ENCODE results near the gene ASTN2. TPM values are rescaled to one million over a fixed set of nuclear protein-coding genes. Genes with fewer than 3 reads are reported as not detected.

ASTN2 gene
- total and polyA plus RNA-seq, 10 of the 15 experiments (the other 5 are each of a cell fraction or from before 2014, with no cell fraction given), result 1.4 to 15.7 (median 7.0) TPM

DNA sequence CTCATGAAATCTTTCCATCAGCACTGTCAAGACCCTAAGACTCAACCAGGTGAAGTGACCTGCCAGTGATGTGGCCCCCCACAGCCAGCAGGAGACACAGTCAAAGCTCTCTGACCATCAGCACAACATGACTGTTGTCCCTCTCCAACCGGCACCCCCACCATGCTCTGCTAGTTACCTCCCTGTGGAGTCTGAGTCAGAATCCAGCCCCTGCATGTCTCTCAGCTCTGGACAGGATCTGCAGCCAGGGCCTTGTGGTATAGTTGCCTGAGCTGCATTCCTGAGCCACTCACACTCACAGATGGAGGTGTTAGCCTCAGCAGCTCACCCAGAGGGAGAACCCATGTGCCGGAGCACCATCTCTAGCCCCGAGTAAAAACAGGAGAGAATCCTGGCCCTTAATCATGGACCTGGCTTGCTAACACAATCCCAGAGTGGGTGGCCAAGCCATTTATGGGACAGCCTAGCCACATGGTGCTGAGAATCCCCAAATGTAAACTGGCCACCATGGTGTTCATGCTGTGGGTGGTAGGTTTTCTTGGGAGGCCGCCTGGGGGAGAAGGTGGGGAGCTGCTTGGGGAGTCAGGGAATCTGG, 1023.5 kb downstream of the ASTN2 start:
- no peak overlapping the region; the same call in 1 of the 2 replicates for H2AFZ ChIP-seq (ENCODE audit: control insufficient read depth, low read depth, low read length)
- ATAC-seq (peak; percentile 15; the same call in 1 of the 3 replicates), DNase-seq (ENCODE audit: low read depth, low spot score) (no peak), FAIRE-seq (no peak)
- H3K4me1 ChIP-seq (ENCODE audit: control insufficient read depth, insufficient read depth, low read length), result peaks cover 9% of the 10 kb centered on the region
- no peak overlapping the region for H3K4me3 ChIP-seq
- ChIA-PET RAD21 (ENCODE audit: unreplicated experiment) (no interaction called here), POLR2A (no interaction called here), SMC1A (ENCODE audit: uncharacterized antibody, unreplicated experiment) (no interaction called here), CTCF (interaction anchor here (2.1 kb wide), 1 partner anchor 20 kb away, joined by 5 read pairs; no protein-coding TSS in a partner anchor)
- H3K27me3 ChIP-seq (replicated peaks in 1 of 2; ENCODE audit: control insufficient read depth in 2 of 2, insufficient read depth in 2 of 2, low read length in 1 of 2), result no peaks in the 10 kb centered on the region
- in situ Hi-C loops (cut with MboI), result no loop called here
- no peaks in the 10 kb centered on the region for H3K36me3 ChIP-seq (ENCODE audit: control insufficient read depth in 2 of 2, insufficient read depth in 2 of 2, low read length in 1 of 2)
- BruUV-seq (replicated peaks), result no TSS peak
- no peaks in the 10 kb centered on the region for H3K9me3 ChIP-seq (replicated peaks; ENCODE audit: control insufficient read depth, insufficient read depth, low read length)
- H3K4me2 ChIP-seq (ENCODE audit: control insufficient read depth, insufficient read depth), result no peak overlapping the region
- TF ChIP-seq, protein P1, sequence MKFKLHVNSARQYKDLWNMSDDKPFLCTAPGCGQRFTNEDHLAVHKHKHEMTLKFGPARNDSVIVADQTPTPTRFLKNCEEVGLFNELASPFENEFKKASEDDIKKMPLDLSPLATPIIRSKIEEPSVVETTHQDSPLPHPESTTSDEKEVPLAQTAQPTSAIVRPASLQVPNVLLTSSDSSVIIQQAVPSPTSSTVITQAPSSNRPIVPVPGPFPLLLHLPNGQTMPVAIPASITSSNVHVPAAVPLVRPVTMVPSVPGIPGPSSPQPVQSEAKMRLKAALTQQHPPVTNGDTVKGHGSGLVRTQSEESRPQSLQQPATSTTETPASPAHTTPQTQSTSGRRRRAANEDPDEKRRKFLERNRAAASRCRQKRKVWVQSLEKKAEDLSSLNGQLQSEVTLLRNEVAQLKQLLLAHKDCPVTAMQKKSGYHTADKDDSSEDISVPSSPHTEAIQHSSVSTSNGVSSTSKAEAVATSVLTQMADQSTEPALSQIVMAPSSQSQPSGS (IDR thresholded peaks at IDR 0.05; ENCODE audit: low read length), result no peak
- H3K27ac ChIP-seq (ENCODE audit: control insufficient read depth, insufficient read depth), result no peak overlapping the region
- WGBS (ENCODE audit: insufficient coverage, insufficient replicate concordance, low lambda C conversion rate, missing lambda C conversion rate), result 72% methylated on average over 4 of the region's 4 CpGs
- no peak overlapping the region for H3K9ac ChIP-seq (ENCODE audit: control insufficient read depth, insufficient read depth, low read length)
- no peaks in the 10 kb centered on the region for H4K20me1 ChIP-seq (ENCODE audit: control insufficient read depth, insufficient read depth)
- intact Hi-C loops (cut with micrococcal nuclease; ENCODE audit: unreplicated experiment), result no loop called here
- no peaks in the 10 kb centered on the region for H3K79me2 ChIP-seq (ENCODE audit: control insufficient read depth, insufficient read depth, low read length)

DNA sequence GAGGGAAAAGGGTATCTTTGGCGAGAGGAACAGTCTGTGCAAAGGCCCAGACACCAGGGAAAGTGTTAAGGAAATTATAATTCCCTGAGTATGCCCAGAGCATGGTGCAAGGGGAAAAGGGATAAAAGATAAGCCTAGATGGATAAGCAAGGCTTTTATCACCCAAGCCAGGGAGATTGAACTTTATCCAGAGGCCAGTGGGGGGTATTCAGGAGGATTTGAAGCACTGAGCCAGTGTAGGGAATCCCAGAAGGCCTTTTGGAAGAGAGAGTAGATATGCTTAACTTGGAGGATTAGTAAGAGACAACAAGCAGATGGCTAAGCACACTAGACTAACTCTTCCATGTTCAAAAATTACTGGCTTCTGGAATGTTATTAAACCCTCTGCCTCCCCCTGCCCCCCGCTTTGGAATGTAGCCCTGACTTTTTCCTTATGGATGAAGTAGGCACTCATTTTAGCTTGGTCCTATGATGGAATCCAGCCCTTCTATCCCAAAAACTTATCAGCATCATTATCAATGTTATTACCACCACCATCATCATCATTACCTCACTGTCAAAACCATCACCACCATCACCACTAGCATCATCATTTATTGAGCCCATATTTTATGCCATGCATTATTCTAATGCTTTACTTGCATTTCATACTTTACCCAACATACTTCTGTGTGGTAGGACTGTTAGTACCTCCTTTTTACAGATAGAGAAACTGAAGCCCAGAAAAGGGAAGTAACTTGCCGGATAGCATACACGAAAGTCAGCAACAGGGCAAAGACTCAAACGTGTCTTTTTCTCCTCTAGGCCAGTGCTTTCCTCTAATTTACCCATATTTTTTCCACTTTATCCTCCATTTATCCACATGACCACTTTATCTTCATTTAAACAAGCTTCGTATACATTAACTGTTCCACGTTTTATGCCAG, 1024.3 kb downstream of the ASTN2 start:
- in situ Hi-C loops (cut with MboI), result no loop called here
- Histone ChIP-seq H3K79me2 (ENCODE audit: control insufficient read depth, insufficient read depth, low read length) (no peaks in the 10 kb centered on the region), H3K36me3 (ENCODE audit: control insufficient read depth in 2 of 2, insufficient read depth in 2 of 2, low read length in 1 of 2) (no peaks in the 10 kb centered on the region), H3K4me1 (ENCODE audit: control insufficient read depth, insufficient read depth, low read length) (peaks cover 9% of the 10 kb centered on the region), H2AFZ (ENCODE audit: control insufficient read depth, low read depth, low read length) (no peak overlapping the region; the same call in 1 of the 2 replicates), H3K27ac (ENCODE audit: control insufficient read depth, insufficient read depth) (no peak overlapping the region), H3K4me2 (ENCODE audit: control insufficient read depth, insufficient read depth) (no peak overlapping the region), H4K20me1 (ENCODE audit: control insufficient read depth, insufficient read depth) (no peaks in the 10 kb centered on the region), H3K4me3 (no peak overlapping the region), H3K9ac (ENCODE audit: control insufficient read depth, insufficient read depth, low read length) (no peak overlapping the region), H3K27me3 (replicated peaks in 1 of 2; ENCODE audit: control insufficient read depth in 2 of 2, insufficient read depth in 2 of 2, low read length in 1 of 2) (no peaks in the 10 kb centered on the region), H3K9me3 (replicated peaks; ENCODE audit: control insufficient read depth, insufficient read depth, low read length) (no peaks in the 10 kb centered on the region)
- DNase-seq (ENCODE audit: low read depth, low spot score) (no peak), FAIRE-seq (peak; percentile 68), ATAC-seq (peak; percentile 84)
- ChIA-PET RAD21 (ENCODE audit: unreplicated experiment) (no interaction called here), SMC1A (ENCODE audit: uncharacterized antibody, unreplicated experiment) (no interaction called here), CTCF (interaction anchor here (2.1 kb wide), 1 partner anchor 21 kb away, joined by 5 read pairs; no protein-coding TSS in a partner anchor), POLR2A (no interaction called here)
- WGBS (ENCODE audit: insufficient coverage, insufficient replicate concordance, low lambda C conversion rate, missing lambda C conversion rate), result 17% methylated on average over 7 of the region's 7 CpGs
- TF ChIP-seq MTA3 (IDR thresholded peaks at IDR 0.05; ENCODE audit: borderline replicate concordance, low read length) (no peak), NFXL1 (IDR thresholded peaks at IDR 0.05; ENCODE audit: borderline replicate concordance) (no peak), RELA (IDR thresholded peaks at IDR 0.05; ENCODE audit: borderline replicate concordance, partially characterized antibody) (no peak), ATF7 (IDR thresholded peaks at IDR 0.05; ENCODE audit: low read depth) (no peak)
- TF ChIP-seq, protein P2, sequence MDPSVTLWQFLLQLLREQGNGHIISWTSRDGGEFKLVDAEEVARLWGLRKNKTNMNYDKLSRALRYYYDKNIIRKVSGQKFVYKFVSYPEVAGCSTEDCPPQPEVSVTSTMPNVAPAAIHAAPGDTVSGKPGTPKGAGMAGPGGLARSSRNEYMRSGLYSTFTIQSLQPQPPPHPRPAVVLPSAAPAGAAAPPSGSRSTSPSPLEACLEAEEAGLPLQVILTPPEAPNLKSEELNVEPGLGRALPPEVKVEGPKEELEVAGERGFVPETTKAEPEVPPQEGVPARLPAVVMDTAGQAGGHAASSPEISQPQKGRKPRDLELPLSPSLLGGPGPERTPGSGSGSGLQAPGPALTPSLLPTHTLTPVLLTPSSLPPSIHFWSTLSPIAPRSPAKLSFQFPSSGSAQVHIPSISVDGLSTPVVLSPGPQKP (IDR thresholded peaks at IDR 0.05; ENCODE audit: low read depth, low read length), result no peak
- intact Hi-C loops (cut with micrococcal nuclease; ENCODE audit: unreplicated experiment), result no loop called here
- BruUV-seq (replicated peaks), result no TSS peak
